GM06990 (cell line): ENCODE data around the gene IFITM10.

Source experiments
- DNase-seq: peaks from one replicate; pipeline ENCODE4 v3.0.0-alpha.2; 2011; ENCODE audit not compliant: insufficient read length; ENCODE audit errors: extremely low read depth
- H3K27me3 ChIP-seq: replicated peaks from 2 replicates; pipeline ENCODE4 v1.6.0; 2011; ENCODE audit warnings: low read length; ENCODE audit not compliant: control insufficient read depth, insufficient read depth
- H3K36me3 ChIP-seq: 2 replicates; pipeline ENCODE4 v1.5.1; 2011; ENCODE audit warnings: low read length; ENCODE audit not compliant: control insufficient read depth, insufficient read depth
- H3K4me3 ChIP-seq: replicated peaks from 2 replicates; pipeline ENCODE4 v1.5.1; 2011; ENCODE audit warnings: low read depth, mild to moderate bottlenecking, control low read depth, low read length
- TF ChIP-seq, protein P1 (sequence below): IDR thresholded peaks from 2 replicates; pipeline ENCODE4 v1.5.1; 2011; ENCODE audit warnings: low read length, control low read depth, mild to moderate bottlenecking, inconsistent platforms; ENCODE audit not compliant: insufficient read depth, poor library complexity, severe bottlenecking

The IFITM10 gene

DNA sequence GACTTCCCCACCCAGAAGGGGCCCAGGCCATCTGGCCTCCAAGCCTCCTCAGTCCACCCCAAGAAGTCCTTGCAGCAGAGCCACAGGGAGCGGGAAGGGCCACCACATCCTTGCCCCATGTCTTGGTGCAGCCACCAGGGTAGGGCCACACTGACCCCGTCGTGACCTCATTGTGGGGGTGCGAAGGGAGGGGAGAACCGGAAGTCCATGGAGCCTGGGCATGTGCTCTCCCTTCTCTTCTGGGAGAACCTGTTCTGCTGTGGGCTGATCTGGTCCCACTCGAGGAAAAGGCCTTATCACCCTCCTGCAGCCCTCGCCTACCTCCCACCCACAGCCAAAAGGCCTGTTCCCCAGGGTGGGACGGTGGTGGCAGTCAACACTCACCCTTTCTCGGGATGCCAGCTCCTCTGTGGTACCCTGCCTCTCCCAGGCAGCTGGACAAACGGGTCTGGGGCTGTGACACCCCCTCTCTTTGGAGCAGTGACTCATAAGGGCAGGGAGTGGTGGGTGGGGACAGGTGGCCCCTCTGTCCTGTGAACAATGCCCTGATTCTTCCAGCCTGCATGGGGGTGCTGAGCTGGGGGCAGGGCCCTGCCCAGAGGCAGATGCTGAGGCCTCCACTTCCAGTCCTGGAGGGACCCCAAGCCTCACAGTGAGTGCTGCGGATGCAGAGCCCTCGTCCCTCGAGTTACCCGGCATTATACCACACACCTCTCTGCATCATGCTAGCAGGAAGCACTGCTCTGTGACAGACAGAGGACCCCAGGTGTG, 27.9 kb upstream of the IFITM10 start:
- DNase-seq: no peak
- H3K27me3 ChIP-seq: no peaks in the 10 kb centered on the region; the same call in 1 of the 2 replicates

DNA sequence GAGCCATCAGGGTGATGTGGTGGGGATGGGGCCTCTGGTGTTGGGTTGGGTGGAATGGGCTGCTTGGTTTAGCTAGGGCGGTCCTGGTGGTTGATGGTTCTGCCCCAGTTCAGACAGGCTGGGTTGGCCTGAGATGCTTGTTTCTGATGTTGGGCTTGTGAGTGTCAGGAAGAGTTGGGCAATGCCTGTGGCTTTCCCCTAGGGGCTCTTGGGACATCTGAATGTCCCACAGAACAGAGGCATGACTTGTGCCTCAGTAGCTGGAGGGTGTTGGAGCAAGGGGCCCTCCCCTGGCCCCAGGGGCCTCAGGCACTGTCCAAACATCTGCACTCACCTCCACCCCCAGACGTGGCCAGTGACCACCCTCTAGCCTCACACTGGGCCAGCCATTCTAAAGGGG, 27.3 kb upstream of the IFITM10 start:
- H3K27me3 ChIP-seq: no peaks in the 10 kb centered on the region; the same call in 1 of the 2 replicates
- H3K4me3 ChIP-seq: no peak overlapping the region
- no peaks in the 10 kb centered on the region for H3K36me3 ChIP-seq
- no peak for DNase-seq
- TF ChIP-seq, protein P1, sequence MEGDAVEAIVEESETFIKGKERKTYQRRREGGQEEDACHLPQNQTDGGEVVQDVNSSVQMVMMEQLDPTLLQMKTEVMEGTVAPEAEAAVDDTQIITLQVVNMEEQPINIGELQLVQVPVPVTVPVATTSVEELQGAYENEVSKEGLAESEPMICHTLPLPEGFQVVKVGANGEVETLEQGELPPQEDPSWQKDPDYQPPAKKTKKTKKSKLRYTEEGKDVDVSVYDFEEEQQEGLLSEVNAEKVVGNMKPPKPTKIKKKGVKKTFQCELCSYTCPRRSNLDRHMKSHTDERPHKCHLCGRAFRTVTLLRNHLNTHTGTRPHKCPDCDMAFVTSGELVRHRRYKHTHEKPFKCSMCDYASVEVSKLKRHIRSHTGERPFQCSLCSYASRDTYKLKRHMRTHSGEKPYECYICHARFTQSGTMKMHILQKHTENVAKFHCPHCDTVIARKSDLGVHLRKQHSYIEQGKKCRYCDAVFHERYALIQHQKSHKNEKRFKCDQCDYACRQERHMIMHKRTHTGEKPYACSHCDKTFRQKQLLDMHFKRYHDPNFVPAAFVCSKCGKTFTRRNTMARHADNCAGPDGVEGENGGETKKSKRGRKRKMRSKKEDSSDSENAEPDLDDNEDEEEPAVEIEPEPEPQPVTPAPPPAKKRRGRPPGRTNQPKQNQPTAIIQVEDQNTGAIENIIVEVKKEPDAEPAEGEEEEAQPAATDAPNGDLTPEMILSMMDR: no peak

More for the DNA sequence above, 27.9 kb upstream of the IFITM10 start:
- TF ChIP-seq, protein P1: no peak
- no peaks in the 10 kb centered on the region for H3K36me3 ChIP-seq
- H3K4me3 ChIP-seq: no peak overlapping the region

DNA sequence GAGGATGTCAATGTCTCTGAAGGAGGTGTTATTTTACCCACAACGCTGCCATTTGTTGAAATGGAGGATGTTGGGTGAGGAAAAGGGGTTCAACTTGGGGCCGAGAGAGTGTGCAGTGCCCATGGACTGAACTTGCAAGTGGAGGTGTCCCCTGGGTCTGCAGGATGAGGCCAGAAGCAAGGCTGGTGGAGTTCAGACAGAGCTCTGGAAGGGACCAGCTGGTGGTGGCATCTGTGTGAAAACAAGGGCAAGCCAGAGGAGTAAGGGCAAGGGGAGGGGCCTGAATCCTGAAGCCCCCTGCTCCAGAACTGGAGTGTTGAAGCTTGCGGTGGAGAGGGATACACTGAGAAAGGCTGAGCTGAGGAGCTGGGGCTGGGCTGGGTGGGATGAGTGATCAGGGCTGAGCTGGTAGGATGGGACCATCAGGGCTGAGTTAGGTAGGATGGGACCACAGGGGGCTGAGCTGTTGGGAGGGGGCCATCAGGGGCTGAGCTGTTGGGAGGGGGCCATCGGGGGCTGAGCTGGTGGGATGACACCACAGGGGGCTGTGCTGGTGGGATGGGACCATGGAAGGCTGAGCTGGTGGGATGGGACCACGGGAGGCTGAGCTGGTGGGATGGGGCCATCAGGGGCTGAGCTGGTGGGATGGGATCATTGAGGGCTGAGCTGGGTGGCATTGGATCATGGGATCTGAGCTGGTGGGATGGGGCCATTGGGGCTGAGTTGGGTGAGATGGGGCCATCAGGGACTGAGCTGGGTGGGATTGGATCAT, 26.7 kb upstream of the IFITM10 start:
- Histone ChIP-seq H3K4me3 (no peak overlapping the region), H3K27me3 (no peaks in the 10 kb centered on the region; the same call in 1 of the 2 replicates), H3K36me3 (no peaks in the 10 kb centered on the region)
- DNase-seq: no peak
- TF ChIP-seq, protein P1: no peak

DNA sequence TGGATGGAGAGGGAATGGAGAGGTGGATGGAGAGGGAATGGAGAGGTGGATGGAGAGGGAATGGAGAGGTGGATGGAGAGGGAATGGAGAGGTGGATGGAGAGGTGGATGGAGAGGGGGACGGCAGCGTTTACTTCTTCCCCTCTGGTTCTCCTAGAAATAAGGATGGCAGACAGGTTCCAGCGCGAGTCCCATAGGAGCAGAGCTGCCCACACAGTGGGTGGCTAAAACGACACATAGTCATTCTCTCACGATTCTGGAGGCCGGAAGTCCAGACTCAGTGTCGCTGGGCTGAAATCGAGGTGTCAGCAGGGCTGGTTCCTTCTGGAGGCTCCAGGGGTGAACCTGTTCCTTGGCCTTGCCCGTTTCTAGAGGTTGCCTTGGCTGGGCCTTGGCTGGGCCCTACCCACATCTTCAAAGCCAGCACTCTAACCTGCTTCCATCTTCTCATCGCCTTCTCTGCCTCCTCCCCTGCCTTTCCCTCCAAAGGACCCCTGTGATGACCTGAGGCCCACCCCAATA, 26.0 kb upstream of the IFITM10 start:
- H3K36me3 ChIP-seq: no peaks in the 10 kb centered on the region
- DNase-seq: no peak
- TF ChIP-seq, protein P1: no peak
- H3K27me3 ChIP-seq: no peaks in the 10 kb centered on the region; the same call in 1 of the 2 replicates
- no peak overlapping the region for H3K4me3 ChIP-seq

DNA sequence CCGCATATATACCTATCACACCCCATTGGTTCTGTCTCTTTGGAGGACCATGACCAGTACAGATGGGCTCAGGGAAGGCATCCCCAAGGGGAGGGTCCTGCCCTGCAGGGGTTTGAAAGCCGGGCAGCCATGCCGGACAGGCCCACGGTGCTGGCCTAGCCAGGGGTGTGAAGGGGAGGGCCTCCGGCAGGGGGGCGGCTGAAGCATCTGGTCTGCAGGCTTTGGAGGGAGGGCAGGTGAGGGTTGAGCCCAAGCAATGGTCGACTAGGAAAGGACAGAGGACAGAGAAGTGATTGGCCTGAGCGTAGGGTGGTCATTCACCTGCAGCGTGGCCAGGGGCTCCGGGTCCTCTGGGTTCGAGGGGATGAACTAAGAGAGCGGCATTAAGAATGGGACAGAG, 24.5 kb upstream of the IFITM10 start:
- DNase-seq: no peak
- H3K27me3 ChIP-seq: no peaks in the 10 kb centered on the region; the same call in 1 of the 2 replicates
- H3K36me3 ChIP-seq: no peaks in the 10 kb centered on the region
- TF ChIP-seq, protein P1: no peak
- H3K4me3 ChIP-seq: no peak overlapping the region
